Body of pancreas (tissue), 4 donors: Measurements from ENCODE around the gene HOXB6.

Source experiments
- POLR2A ChIP-seq, 3 donors: fragments of 450-650 bp; IDR thresholded peaks; one replicate each; pipeline ENCODE4 v1.6.1; 2016; ENCODE audit warnings: antibody characterized with exemption in 3 of 3, mild to moderate bottlenecking in 2 of 3
- TF ChIP-seq, protein P1 (sequence below), 7 experiments: fragments of 450-650 bp in 4 of 7; fragments of 200-600 bp in 3 of 7; sonication (generic) in 3 of 7; IDR thresholded peaks; one replicate each; pipeline ENCODE4 v1.5.1; 2016 to 2019; ENCODE audit warnings: antibody characterized with exemption in 7 of 7

DNA sequence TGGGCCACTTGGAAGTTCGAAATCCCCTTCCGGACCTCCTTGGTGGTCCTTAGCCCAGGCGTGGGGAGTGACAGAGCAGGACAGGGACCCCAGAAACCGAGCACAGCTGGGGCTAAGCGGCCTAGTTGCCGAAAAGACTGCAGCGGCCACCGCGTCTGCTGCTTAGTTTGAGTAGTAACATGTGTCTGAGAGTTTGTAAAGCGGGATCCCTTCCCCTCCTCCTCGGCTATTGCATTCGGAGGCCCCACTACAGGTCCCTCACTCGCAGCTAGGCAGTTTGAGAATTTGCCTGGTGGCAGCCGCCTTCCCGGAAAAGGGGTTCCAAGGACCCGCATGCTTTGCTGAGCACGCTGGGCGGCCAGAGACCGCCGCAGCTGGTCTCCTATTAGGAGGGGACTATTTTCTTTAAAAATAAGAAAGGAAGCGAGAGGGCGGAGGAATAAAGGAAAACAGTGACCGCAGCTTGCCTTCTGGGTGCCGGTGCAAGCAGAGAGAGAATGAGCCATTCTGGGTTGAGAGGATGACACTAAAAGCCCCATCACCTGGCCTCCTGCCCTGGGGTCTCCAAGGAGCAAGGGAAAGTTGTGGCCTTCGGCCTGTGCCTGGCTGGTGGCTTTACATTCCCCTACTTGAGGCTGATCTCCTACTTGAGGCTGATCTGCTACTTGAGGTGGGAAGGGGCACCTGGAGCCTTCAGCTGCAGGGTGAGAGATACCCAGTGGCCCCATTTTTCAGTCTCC is 10.1 kb downstream of the HOXB6 start:
- TF ChIP-seq, protein P1, sequence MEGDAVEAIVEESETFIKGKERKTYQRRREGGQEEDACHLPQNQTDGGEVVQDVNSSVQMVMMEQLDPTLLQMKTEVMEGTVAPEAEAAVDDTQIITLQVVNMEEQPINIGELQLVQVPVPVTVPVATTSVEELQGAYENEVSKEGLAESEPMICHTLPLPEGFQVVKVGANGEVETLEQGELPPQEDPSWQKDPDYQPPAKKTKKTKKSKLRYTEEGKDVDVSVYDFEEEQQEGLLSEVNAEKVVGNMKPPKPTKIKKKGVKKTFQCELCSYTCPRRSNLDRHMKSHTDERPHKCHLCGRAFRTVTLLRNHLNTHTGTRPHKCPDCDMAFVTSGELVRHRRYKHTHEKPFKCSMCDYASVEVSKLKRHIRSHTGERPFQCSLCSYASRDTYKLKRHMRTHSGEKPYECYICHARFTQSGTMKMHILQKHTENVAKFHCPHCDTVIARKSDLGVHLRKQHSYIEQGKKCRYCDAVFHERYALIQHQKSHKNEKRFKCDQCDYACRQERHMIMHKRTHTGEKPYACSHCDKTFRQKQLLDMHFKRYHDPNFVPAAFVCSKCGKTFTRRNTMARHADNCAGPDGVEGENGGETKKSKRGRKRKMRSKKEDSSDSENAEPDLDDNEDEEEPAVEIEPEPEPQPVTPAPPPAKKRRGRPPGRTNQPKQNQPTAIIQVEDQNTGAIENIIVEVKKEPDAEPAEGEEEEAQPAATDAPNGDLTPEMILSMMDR (IDR thresholded peaks at IDR 0.05), result no peak
- TF ChIP-seq POLR2A (IDR thresholded peaks at IDR 0.05), result no peak
